IPS-11a (cell line): Measurements from ENCODE around the gene OSBPL6.
A peak's percentile ranks its signal among the peaks of the same experiment; 100 is the strongest.
"Not testable (repeated sequence)": the region's sequence is repeated elsewhere in the genome, so short reads cannot be mapped to it uniquely, and the experiment has no call there.

Source experiments
- H3K4me3 ChIP-seq: one replicate; pipeline ENCODE4 v1.5.1; 2013; ENCODE audit warnings: low read depth, low read length, control low read depth

The OSBPL6 gene

DNA sequence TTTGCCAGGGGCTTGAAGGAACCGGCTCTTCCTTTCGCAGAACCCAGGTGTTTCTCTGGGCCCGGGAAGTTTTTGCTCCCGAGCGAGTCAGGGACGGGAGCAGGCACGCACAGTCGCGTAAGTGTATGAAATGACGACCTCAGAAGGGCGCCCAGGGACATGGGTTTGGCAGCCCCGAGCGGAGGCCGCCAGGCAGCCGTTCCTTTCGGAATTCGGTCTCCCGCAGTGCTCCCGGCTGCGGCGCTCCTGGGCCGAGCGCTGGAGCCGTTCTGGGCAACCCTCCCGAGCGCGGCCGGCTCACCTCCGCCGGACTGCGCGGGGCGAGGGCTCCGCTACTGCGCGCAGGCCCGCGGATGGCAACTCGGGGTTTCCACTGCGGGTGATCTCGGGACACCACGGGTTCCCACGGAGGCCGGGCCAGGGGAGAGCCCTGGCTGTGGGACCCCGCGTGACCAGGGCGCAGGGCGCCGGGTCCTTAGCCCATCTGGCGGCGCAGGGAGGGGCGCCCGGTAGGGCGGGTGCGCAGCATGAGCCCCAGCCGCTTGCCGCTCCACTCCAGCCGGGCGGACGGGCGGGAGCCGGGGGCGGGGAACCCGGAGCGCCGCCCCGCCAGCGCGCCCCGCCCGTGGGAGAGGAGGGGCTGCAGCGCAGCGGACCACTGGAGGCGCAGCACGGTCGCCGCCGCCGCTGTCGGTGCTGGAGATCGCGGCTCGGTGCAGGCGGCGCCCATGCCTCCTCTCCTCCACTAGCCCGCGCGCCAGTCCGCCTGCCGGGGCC lies at the start of gene OSBPL6:
Gene OSBPL6, plus strand, starts transcription at position 690 of the 777 bp plus-strand sequence. CDS start 111,673 bp downstream, outside the sequence.
- H3K4me3 ChIP-seq: peak within 1 kb of the TSS; percentile 86

DNA sequence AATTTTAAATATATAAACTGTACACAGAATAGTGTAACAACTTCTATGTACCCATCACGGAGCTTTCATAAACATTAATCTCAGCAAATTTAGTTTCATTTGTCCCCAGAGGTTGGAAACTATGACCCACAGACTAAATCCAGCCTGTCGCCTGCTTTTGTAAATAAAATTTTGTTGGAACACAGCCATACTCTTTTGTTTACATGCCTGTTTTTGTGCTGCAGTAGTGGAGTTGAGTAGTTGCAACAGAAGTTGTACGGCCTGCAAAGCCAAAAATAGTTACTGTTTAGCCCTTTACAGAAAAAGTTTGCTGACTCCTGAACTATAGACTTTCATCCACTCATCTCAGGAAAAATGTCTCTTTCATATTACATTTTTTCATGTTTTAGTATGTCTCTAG lies 42.3 kb upstream of the OSBPL6 start:
- H3K4me3 ChIP-seq: no peak overlapping the region

GRCh38 chr2:178152542-178152941 lies 41.8 kb upstream of the OSBPL6 start:
- H3K4me3 ChIP-seq: no peak overlapping the region

DNA sequence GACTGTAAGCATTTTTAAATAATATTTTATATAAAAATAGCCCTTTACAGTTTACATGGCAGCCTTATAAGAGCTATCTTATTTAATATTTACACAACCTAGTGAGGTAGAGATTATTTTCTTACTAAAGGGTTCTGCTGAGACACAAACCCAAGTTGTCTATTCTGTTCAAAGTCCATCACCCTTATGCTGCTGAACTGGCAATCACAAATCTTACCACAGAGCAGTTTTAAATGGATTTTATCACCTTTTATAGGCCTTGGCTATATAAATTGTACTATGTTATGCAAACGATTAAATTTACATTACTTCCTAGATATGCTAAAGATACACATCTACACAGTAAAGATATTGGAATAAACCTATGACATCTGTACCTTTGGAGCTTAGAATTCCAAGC lies 41.3 kb upstream of the OSBPL6 start:
- H3K4me3 ChIP-seq: no peak overlapping the region

GRCh38 chr2:178153878-178154277 lies 40.4 kb upstream of the OSBPL6 start:
- H3K4me3 ChIP-seq: not testable (repeated sequence)

- no peak overlapping the region for H3K4me3 ChIP-seq
These were observed 38.8 kb upstream of the OSBPL6 start for GRCh38 chr2:178155524-178155923.

- no peak overlapping the region for H3K4me3 ChIP-seq
These were observed 36.7 kb upstream of the OSBPL6 start for GRCh38 chr2:178157574-178157973.

GRCh38 chr2:178159966-178160365 lies 34.3 kb upstream of the OSBPL6 start:
- H3K4me3 ChIP-seq: no peak overlapping the region

DNA sequence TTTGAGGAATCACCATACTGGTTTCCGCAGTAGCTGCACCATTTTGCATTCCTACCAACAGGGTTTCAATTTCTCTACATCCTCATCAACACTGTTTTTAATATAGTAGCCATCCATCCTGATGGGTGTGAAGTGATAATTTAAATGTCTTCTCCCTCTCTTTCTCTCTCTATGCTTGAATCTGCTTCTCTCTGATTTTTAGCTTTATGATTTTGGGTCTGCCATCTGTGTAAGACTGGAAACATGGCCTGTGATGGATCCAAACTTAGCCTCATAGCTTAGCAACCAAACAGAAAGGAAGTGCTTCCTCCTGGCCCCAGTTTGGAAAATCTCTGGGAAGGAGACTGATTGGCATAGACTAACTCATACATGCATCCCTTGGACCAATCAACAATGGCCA lies 33.7 kb upstream of the OSBPL6 start:
- no peak overlapping the region for H3K4me3 ChIP-seq

DNA sequence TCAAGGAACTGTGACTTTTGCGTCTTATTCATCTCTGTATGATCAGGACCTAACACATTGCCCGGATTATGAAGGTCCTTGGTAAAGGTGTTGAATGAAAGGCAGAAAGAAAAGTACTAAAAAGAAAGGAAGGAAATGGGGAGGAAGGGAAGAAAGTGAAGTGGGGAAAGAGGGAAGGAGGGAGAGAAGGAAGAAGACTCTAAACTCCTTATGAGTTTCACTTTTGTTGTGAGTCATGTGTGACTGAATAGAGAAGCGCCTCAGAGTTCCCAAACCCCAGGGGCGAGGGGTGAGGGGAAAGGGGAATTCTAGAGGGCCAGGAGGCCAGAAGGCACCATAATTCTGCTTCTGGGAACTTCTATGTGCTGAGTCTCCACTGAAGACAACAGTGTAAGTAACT lies 30.9 kb upstream of the OSBPL6 start:
- no peak overlapping the region for H3K4me3 ChIP-seq

GRCh38 chr2:178163911-178164310 lies 30.4 kb upstream of the OSBPL6 start:
- no peak overlapping the region for H3K4me3 ChIP-seq

DNA sequence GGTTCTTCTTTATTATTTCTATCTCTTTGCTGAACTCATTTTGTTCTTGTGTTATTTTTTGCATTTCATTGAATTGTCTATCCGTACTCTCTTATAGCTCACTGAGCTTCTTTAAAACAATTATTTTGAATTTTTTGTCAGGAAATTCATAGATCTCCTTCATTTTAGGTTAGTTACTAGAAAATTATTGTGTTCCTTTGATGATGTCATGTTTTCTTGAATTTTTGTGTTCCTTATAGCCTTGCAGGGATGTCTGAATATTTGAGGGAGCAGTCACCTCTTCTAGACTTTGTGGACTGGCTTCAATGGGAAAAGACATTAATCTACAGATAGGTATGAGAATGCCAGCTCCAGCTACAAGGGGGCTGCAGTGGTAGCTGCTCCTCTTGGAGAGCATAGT lies 20.7 kb upstream of the OSBPL6 start:
- no peak overlapping the region for H3K4me3 ChIP-seq

- no peak overlapping the region for H3K4me3 ChIP-seq
These were observed 17.1 kb upstream of the OSBPL6 start for GRCh38 chr2:178177066-178177679.

DNA sequence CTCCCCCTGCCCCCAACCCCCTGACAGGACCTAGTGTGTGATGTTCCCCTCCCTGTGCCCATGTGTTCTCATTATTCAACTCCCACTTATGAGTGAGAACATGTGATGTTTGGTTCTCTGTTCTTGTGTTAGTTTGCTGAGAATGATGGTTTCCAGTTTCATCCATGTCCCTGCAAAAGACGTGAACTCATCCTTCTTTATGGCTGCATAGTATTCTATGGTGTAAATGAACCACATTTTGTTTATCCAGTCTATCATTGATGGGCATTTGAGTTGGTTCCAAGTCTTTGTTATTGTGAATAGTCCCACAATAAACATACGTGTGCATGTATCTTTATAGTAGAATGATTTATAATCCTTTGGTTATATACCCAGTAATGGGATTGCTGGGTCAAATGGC lies 13.7 kb upstream of the OSBPL6 start:
- H3K4me3 ChIP-seq: not testable (repeated sequence)

GRCh38 chr2:178187861-178188260 lies 6.5 kb upstream of the OSBPL6 start:
- H3K4me3 ChIP-seq: no peak overlapping the region

GRCh38 chr2:178188466-178188865 lies 5.8 kb upstream of the OSBPL6 start:
- no peak overlapping the region for H3K4me3 ChIP-seq

DNA sequence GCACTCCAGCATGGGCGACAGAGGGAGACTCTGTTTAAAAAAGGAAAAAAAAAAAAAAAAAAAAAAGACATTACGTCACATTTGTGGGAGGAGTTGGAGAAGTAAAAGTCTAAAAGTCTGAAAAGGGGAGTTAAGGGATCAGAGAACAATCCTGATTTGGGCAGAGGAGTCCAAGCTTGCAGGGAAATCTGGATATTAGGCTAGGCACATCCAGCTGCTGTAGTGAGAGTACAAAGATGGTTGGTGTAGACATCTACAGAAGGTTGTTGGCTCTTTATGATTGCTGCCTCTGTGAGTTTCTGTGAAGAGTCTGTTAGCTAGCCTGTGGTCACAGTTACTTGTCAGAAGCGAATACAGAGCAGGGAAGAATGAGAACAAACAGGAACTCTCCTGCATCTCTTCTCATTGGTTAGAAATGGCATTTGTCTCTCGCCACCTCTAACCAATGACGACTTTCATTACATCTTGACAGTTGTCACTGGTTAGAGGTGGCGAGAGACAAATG lies 3.3 kb upstream of the OSBPL6 start:
- H3K4me3 ChIP-seq: no peak overlapping the region

GRCh38 chr2:178191511-178191910 lies 2.8 kb upstream of the OSBPL6 start:
- H3K4me3 ChIP-seq: no peak overlapping the region

DNA sequence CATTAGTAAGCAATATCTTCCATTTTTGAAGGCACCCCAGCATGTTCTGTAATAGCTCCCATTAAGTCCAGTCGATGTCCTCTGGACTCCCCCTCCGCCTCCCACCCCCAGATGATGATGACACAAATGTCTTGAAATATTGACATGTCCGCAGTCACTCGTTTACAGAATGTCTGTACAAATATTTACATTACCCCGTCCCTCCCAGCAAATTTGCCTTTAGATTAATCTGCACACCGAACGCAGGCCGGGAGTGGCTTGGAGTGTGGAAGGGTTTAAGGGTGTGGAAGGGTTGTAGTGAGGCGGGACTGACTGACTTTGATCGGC lies 853 bp upstream of the OSBPL6 start:
- peak overlapping the region; percentile 86 for H3K4me3 ChIP-seq

- H3K4me3 ChIP-seq: peak overlapping the region; percentile 86
These were observed 483 bp downstream of the OSBPL6 start for GRCh38 chr2:178194600-178195389.

GRCh38 chr2:178195390-178196166 lies 1.3 kb downstream of the OSBPL6 start:
- peak overlapping the region; percentile 86 for H3K4me3 ChIP-seq
